Activated naive CD8-positive, alpha-beta T cell treated with anti-CD3 and anti-CD28 coated beads, Interleukin-2, amount 10 ng/mL, durations not matched to agents 7 days and 5 days (primary cell): Measurements from ENCODE around the gene CYP2W1. TPM values are rescaled to one million over a fixed set of nuclear protein-coding genes. Genes with fewer than 3 reads are reported as not detected.
"Not testable (repeated sequence)": the region's sequence is repeated elsewhere in the genome, so short reads cannot be mapped to it uniquely, and the experiment has no call there.

Experiments used
- ATAC-seq: fragments of 150-1000 bp; cut with Tn5 transposase; one replicate; pipeline ENCODE4 v1.10.0; 2021; ENCODE audit warnings: low read depth, moderate library complexity
- POLR2A ChIA-PET: fragments of 350-600 bp; sonication (Branson Sonifier 250); formaldehyde crosslinking; loops from one replicate; lab custom pipeline; 2021; ENCODE audit warnings: antibody characterized with exemption; lab: Charles Lee
- DNase-seq: peaks from one replicate; pipeline ENCODE4 v3.0.0; 2021
- H3K27ac Mint-ChIP-seq: one replicate; pipeline ENCODE4 v1.8.0; 2022; ENCODE audit warnings: mild to moderate bottlenecking, mixed read lengths
- H3K27me3 Mint-ChIP-seq: one replicate; pipeline ENCODE4 v1.8.0; 2022; ENCODE audit warnings: mild to moderate bottlenecking, moderate library complexity, mixed read lengths
- H3K36me3 Mint-ChIP-seq: one replicate; pipeline ENCODE4 v1.8.0; 2021; ENCODE audit warnings: mild to moderate bottlenecking, mixed read lengths
- H3K4me1 Mint-ChIP-seq: one replicate; pipeline ENCODE4 v1.8.0; 2021; ENCODE audit warnings: mixed read lengths
- H3K4me3 Mint-ChIP-seq: one replicate; pipeline ENCODE4 v1.8.0; 2022; ENCODE audit warnings: mild to moderate bottlenecking, moderate library complexity, mixed read lengths
- H3K9me3 Mint-ChIP-seq: one replicate; pipeline ENCODE4 v1.8.0; 2021; ENCODE audit warnings: mixed read lengths
- total RNA-seq, 2 experiments: library from RNA; stranded (reverse); gene quantifications; one replicate each; pipeline ENCODE4 v1.2.3, GENCODE V29; 2021

CYP2W1 gene
- total RNA-seq, 2 experiments from 2014 or later = not detected

GRCh38 chr7:1028044-1028770, 45.2 kb downstream of the CYP2W1 start:
- DNase-seq (peak; percentile 93), ATAC-seq (peak; percentile 89)
- Mint-ChIP-seq H3K27ac (peak overlapping the region; percentile 86), H3K4me3 (peak overlapping the region; percentile 86), H3K36me3 (peaks cover 6% of the 10 kb centered on the region), H3K4me1 (peaks cover 17% of the 10 kb centered on the region), H3K27me3 (no peaks in the 10 kb centered on the region), H3K9me3 (no peaks in the 10 kb centered on the region)
- POLR2A ChIA-PET = interaction anchor here (0.7 kb wide), 1 partner anchor 16 kb away, joined by 3 read pairs; the partner anchor contains the start of gene GPR146

- Mint-ChIP-seq H3K27me3 (no peaks in the 10 kb centered on the region), H3K4me1 (peaks cover 23% of the 10 kb centered on the region), H3K36me3 (peaks cover 1% of the 10 kb centered on the region), H3K4me3 (peak overlapping the region; percentile 86), H3K27ac (peak overlapping the region; percentile 86), H3K9me3 (no peaks in the 10 kb centered on the region)
- peak; percentile 62 for ATAC-seq
- POLR2A ChIA-PET = interaction anchor here (0.6 to 0.8 kb wide), 2 partner anchors 14 to 32 kb away, joined by 3 read pairs; no protein-coding TSS in a partner anchor
- DNase-seq = peak; percentile 60
Observed at GRCh38 chr7:1028775-1029636, 46.0 kb downstream of the CYP2W1 start.

GRCh38 chr7:1029637-1030443, 46.9 kb downstream of the CYP2W1 start:
- ATAC-seq (no peak), DNase-seq (no peak)
- Mint-ChIP-seq H3K9me3 (no peaks in the 10 kb centered on the region), H3K27me3 (no peaks in the 10 kb centered on the region), H3K4me3 (no peak overlapping the region), H3K36me3 (peaks cover 1% of the 10 kb centered on the region), H3K27ac (peak overlapping the region; percentile 64), H3K4me1 (peaks cover 25% of the 10 kb centered on the region)
- POLR2A ChIA-PET = interaction anchor here (0.6 to 0.8 kb wide), 2 partner anchors 13 to 33 kb away, joined by 3 read pairs; no protein-coding TSS in a partner anchor

- Mint-ChIP-seq H3K36me3 (peaks cover 1% of the 10 kb centered on the region), H3K4me1 (peaks cover 25% of the 10 kb centered on the region), H3K9me3 (no peaks in the 10 kb centered on the region), H3K4me3 (no peak overlapping the region), H3K27ac (peak overlapping the region; percentile 64), H3K27me3 (no peaks in the 10 kb centered on the region)
- no peak for DNase-seq
- no peak for ATAC-seq
- POLR2A ChIA-PET = no interaction called here
Observed at GRCh38 chr7:1030444-1031070, 47.6 kb downstream of the CYP2W1 start.

GRCh38 chr7:1031716-1032455, 48.9 kb downstream of the CYP2W1 start:
- Mint-ChIP-seq H3K27ac (no peak overlapping the region), H3K9me3 (no peaks in the 10 kb centered on the region), H3K27me3 (no peaks in the 10 kb centered on the region), H3K4me3 (no peak overlapping the region), H3K4me1 (peaks cover 24% of the 10 kb centered on the region), H3K36me3 (peaks cover 1% of the 10 kb centered on the region)
- POLR2A ChIA-PET = no interaction called here
- DNase-seq = no peak
- ATAC-seq = no peak

GRCh38 chr7:1032536-1033181, 49.7 kb downstream of the CYP2W1 start:
- Mint-ChIP-seq H3K9me3 (no peaks in the 10 kb centered on the region), H3K4me1 (peaks cover 20% of the 10 kb centered on the region), H3K36me3 (peaks cover 1% of the 10 kb centered on the region), H3K27me3 (no peaks in the 10 kb centered on the region), H3K27ac (no peak overlapping the region), H3K4me3 (no peak overlapping the region)
- POLR2A ChIA-PET = no interaction called here
- DNase-seq (no peak), ATAC-seq (no peak)

GRCh38 chr7:1033546-1034145, 50.7 kb downstream of the CYP2W1 start:
- no peaks in the 10 kb centered on the region for H3K9me3 Mint-ChIP-seq
- H3K27ac Mint-ChIP-seq = peak overlapping the region; percentile 72

GRCh38 chr7:1034769-1035168, 51.8 kb downstream of the CYP2W1 start:
- ATAC-seq, H3K9me3 Mint-ChIP-seq, H3K27me3 Mint-ChIP-seq, H3K4me3 Mint-ChIP-seq, H3K36me3 Mint-ChIP-seq, DNase-seq, POLR2A ChIA-PET: not testable (repeated sequence)
- H3K4me1 Mint-ChIP-seq = peaks cover 15% of the 10 kb centered on the region
- peak overlapping the region; percentile 62 for H3K27ac Mint-ChIP-seq

More at GRCh38 chr7:1033546-1034145, 50.7 kb downstream of the CYP2W1 start:
- Mint-ChIP-seq H3K27me3 (no peaks in the 10 kb centered on the region), H3K36me3 (peaks cover 1% of the 10 kb centered on the region), H3K4me1 (peaks cover 20% of the 10 kb centered on the region), H3K4me3 (peak overlapping the region; percentile 46)
- POLR2A ChIA-PET = interaction anchor here (0.6 kb wide), 1 partner anchor 39 kb away, joined by 5 read pairs; no protein-coding TSS in a partner anchor
- no peak for ATAC-seq
- no peak for DNase-seq

DNA sequence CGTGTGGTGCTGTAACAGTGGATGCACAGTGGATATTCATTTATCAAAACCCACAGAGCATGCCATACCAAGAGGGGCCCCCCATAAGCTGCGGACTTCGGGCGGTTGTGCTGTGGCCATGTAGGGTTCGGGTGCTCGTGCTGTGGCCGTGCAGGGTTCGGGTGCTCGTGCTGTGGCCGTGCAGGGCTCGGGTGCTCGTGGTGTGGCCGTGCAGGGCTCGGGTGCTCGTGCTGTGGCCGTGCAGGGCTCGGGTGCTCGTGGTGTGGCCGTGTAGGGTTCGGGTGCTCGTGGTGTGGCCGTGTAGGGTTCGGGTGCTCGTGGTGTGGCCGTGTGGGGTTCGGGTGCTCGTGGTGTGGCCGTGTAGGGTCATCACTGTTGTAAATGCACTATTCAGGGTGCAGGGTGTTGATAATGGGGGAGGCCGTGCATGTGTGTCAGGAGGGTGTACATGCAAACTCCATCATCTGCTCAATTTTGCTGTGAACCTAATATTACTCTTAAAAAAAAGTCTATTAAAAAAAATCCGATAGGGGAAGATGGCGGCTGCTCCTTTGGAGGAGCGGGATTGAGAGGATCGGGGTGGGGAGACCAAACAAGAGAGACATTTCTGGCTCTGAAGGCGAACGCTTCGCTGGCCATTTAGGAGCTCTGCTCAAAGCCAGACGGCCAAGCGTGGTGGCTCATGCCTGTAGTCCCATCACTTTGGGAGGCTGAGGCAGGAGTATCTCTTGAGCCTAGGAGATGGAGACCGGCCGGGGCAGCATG, 53.4 kb downstream of the CYP2W1 start:
- DNase-seq, H3K27me3 Mint-ChIP-seq, H3K36me3 Mint-ChIP-seq, H3K9me3 Mint-ChIP-seq, ATAC-seq, H3K27ac Mint-ChIP-seq, POLR2A ChIA-PET, H3K4me3 Mint-ChIP-seq: not testable (repeated sequence)
- peaks cover 13% of the 10 kb centered on the region for H3K4me1 Mint-ChIP-seq
